Motor neuron (in vitro differentiated cells): ENCODE measurements around the gene PLCH2. TPM values are rescaled to one million over a fixed set of nuclear protein-coding genes. Genes with fewer than 3 reads are reported as not detected.
"Not testable (repeated sequence)": the region's sequence is repeated elsewhere in the genome, so short reads cannot be mapped to it uniquely, and the experiment has no call there.

ENCODE experiments used
- ATAC-seq, 8 experiments: fragments of 200-7000 bp; cut with Tn5 transposase; replicated peaks in 6 of 8; 2 replicates each; pipeline ENCODE4 v1.8.0; 2021; ENCODE audit warnings: mild to moderate bottlenecking in 8 of 8, moderate library complexity in 8 of 8
- H3K27ac ChIP-seq, 2 donors: fragments of 250-450 bp; sonication (Bioruptor Pico); 2 replicates each; pipeline ENCODE4 v1.9.0; 2021; ENCODE audit warnings: antibody characterized with exemption in 2 of 2, mild to moderate bottlenecking in 2 of 2, moderate library complexity in 1 of 2
- H3K4me1 ChIP-seq, 2 donors: fragments of 250-450 bp; sonication (Bioruptor Pico); replicated peaks in 1 of 2; 2 replicates each; pipeline ENCODE4 v1.6.1; 2021; ENCODE audit warnings: antibody characterized with exemption in 2 of 2, mild to moderate bottlenecking in 2 of 2, moderate library complexity in 1 of 2
- H3K4me3 ChIP-seq, 5 donors: fragments of 250-450 bp; sonication (Bioruptor Pico); 2 replicates each; pipeline ENCODE4 v1.9.0; 2021; ENCODE audit warnings: antibody characterized with exemption in 5 of 5, mild to moderate bottlenecking in 5 of 5, moderate library complexity in 4 of 5
- WGBS, 10 experiments: fragments of 450-650 bp; shearing (Covaris generic); methylation state at CpG; one replicate each; pipeline ENCODE4 v1.0.0; 2022; 5-methylcytosine and 5-hydroxymethylcytosine counted together
- in situ Hi-C, 9 experiments: fragments of 400-800 bp; cut with MboI; loops; one replicate each; pipeline ENCODE4 v1.15.0; 2021; ENCODE audit warnings: low sequenced_read_pairs in 9 of 9, low pct_unique_long_range_greater_than_20kb in 2 of 9; ENCODE audit not compliant: unreplicated experiment in 9 of 9
- total RNA-seq, 8 experiments: library from RNA; unstranded; fragments of 300-600 nt; gene quantifications; 2 replicates each; pipeline versions ENCODE4 v1.2.3 to v1.2.4, GENCODE V29; 2022

Gene PLCH2
- total RNA-seq, 8 experiments from 2014 or later: 0.51 to 7.4 (median 4.9) TPM

- Histone ChIP-seq H3K4me3 (no peak overlapping the region), H3K27ac (peak overlapping the region; percentile 20 to 53), H3K4me1 (peaks cover 54 to 65% of the 10 kb centered on the region in 2 donors)
- in situ Hi-C loops: no loop called here
- 0 to 86% (median 55%) methylated on average over 1 to 14 of the region's 21 CpGs; no CpG with 5 or more reads in 5 of the 10 experiments for WGBS, 10 experiments
- ATAC-seq: peak; percentile 16 to 67 (median 62)
Measured at GRCh38 chr1:2452201-2452931, 23.7 kb upstream of the PLCH2 start.

DNA sequence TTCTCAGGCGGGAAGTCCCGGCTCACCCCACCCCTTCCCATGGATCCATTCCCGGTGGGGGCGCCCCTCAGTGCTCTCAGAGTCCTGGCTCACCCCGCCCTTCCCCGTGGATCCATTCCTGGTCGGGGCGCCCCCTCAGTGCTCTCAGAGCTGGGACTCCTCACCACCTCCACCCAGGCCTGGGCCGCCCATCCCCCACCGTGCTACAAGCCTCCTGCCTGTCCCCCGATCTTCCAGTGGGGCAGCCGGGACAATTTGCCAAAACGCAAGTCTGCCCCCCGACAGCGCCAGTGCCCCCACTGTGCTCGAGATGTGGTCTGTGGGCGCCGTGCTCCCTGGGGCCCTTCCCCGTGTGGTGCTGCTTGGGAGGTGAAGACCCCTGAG is 23.2 kb upstream of the PLCH2 start:
- Histone ChIP-seq H3K4me1 (peaks cover 49 to 59% of the 10 kb centered on the region in 2 donors), H3K27ac (peak overlapping the region in 1 of 2 donors; percentile 53), H3K4me3 (no peak overlapping the region)
- no peak for ATAC-seq
- in situ Hi-C loops: no loop called here
- 80 to 94% (median 86%) methylated on average over 2 to 4 of the region's 19 CpGs; no CpG with 5 or more reads in 7 of the 10 experiments for WGBS, 10 experiments

DNA sequence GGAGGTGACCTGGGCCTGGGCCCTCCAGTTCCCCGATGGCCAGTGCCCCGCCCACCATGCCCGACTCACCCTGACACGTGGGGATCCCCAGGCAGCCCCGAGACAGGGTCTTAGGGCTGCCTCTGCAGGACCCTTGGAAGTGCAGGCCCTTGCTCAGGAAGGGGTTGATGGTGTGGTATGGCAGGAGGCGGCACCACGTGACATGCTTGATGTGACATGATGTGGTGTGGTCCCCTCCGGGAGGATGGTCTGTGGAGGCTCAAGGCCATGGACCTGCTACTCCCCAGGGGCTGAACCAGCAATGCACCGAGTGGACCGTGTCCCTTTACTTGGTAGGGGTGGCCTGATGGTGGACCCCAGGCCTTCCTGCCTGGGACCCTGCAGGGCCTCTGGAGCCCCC is 21.9 kb upstream of the PLCH2 start:
- 60 to 92% (median 81%) methylated on average over 1 to 5 of the region's 10 CpGs; no CpG with 5 or more reads in 7 of the 10 experiments for WGBS, 10 experiments
- Histone ChIP-seq H3K4me3 (no peak overlapping the region), H3K27ac (no peak overlapping the region), H3K4me1 (peaks cover 44 to 55% of the 10 kb centered on the region in 2 donors)
- in situ Hi-C loops: no loop called here
- ATAC-seq: no peak

DNA sequence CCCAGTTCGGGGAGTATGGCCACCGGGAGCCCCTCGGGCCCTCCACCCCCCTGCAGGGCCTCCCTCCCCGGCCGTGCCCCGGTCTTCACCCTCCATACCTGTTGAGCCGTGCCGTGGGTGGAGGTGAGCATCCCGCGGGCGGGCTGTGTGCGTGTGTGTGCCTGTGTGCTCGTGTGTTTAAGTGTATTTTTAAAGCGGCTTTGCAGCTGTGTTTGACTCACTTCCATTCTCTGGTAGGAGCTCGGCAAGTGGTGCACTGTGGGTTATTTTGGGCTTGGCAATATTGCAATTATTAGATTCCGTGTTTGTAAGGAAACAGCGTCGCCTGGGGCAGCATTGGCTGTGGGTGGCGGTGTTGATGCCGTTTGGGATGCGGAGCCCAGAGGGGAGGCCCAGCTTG is 20.3 kb upstream of the PLCH2 start:
- H3K27ac ChIP-seq: no peak overlapping the region
- peaks cover 35 to 56% of the 10 kb centered on the region in 2 donors for H3K4me1 ChIP-seq
- no peak for ATAC-seq
- no peak overlapping the region for H3K4me3 ChIP-seq
- WGBS, 10 experiments: 77 to 78% methylated on average over 3 to 5 of the region's 21 CpGs; no CpG with 5 or more reads in 8 of the 10 experiments
- in situ Hi-C loops: no loop called here

DNA sequence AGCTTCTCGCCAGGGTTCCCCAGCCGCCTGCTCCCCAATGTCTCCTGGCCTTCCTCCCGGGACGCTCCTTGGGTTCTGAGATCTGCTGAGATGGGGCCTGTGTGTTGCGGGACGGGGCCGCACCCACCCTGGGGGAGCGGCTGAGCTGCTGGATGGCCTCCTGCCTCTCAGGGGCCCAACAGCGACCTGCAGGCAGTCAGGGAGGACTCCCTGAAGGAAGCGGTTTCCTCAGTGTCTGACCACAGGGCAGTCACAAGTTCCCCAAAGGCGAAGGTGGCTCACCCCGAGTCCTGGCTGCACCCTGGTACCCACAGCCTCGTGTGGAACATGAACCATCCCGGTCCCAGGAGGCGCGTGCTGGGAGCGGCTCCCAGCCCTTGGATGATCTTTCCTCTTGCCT is 18.6 kb upstream of the PLCH2 start:
- Histone ChIP-seq H3K4me3 (no peak overlapping the region), H3K27ac (no peak overlapping the region), H3K4me1 (peaks cover 24 to 52% of the 10 kb centered on the region in 2 donors)
- in situ Hi-C loops: no loop called here
- ATAC-seq: no peak
- 56 to 94% (median 82%) methylated on average over 3 to 8 of the region's 17 CpGs; no CpG with 5 or more reads in 5 of the 10 experiments for WGBS, 10 experiments

GRCh38 chr1:2458687-2459086 is 17.4 kb upstream of the PLCH2 start:
- H3K4me3 ChIP-seq: no peak overlapping the region
- H3K27ac ChIP-seq: no peak overlapping the region
- WGBS, 10 experiments: 33 to 100% (median 80%) methylated on average over 1 to 8 of the region's 18 CpGs; no CpG with 5 or more reads in 4 of the 10 experiments
- ATAC-seq: no peak
- H3K4me1 ChIP-seq: peaks cover 26 to 52% of the 10 kb centered on the region in 2 donors
- in situ Hi-C loops: no loop called here

DNA sequence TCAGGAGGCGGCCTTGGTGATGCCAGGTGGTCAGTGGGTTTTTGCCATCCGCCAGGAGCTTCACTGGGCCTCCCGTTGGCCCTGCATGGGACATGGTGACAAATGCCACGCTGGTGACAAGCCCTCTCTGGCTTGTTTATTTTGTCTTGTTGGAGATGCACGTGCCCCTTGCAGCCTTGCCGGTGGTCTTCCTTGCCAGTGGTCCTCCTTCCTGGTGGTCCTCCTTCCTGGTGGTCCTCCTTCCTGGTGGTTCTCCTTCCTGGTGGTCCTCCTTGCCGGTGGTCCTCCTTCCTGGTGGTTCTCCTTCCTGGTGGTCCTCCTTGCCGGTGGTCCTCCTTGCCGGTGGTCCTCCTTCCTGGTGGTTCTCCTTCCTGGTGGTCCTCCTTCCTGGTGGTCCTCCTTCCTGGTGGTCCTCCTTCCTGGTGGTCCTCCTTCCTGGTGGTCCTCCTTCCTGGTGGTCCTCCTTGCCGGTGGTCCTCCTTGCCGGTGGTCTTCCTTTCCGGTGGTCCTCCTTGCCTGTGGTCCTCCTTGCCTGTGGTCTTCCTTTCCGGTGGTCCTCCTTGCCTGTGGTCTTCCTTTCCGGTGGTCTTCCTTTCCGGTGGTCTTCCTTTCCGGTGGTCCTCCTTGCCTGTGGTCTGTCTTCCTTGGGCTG is 16.9 kb upstream of the PLCH2 start:
- H3K4me3 ChIP-seq, H3K27ac ChIP-seq, ATAC-seq, in situ Hi-C loops: not testable (repeated sequence)
- WGBS, 10 experiments: 58 to 100% (median 83%) methylated on average over 1 to 7 of the region's 16 CpGs; no CpG with 5 or more reads in 3 of the 10 experiments
- H3K4me1 ChIP-seq: peaks cover 31 to 54% of the 10 kb centered on the region in 2 donors

- H3K4me3 ChIP-seq: no peak overlapping the region
- ATAC-seq: peak in 7 of 8 experiments; percentile 3 to 81 (median 64)
- peaks cover 30 to 57% of the 10 kb centered on the region in 2 donors for H3K4me1 ChIP-seq
- 8 to 100% (median 72%) methylated on average over 1 to 10 of the region's 23 CpGs; no CpG with 5 or more reads in 3 of the 10 experiments for WGBS, 10 experiments
- H3K27ac ChIP-seq: no peak overlapping the region
- in situ Hi-C loops: no loop called here
Measured at GRCh38 chr1:2459757-2460156, 16.3 kb upstream of the PLCH2 start.

DNA sequence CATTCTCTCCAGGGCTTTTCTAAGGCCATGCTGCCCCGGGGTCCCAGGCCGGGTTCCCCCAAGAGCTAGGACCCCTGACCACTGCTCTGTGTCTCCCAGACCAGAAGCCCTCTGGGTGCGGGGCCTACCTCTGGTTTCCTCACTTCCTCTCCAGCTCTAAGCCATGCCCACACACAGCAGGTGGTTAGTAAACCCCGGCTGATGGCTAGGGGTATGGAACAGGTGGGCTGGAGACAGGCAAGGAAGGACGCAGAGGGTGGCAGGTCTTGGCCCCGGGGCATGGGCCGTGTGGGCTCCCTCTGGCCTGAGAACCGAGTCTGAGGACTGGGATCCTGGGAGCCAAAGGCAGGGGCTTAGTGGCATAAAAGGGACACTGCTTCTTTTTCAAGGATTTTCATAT is 15.9 kb upstream of the PLCH2 start:
- in situ Hi-C loops: no loop called here
- WGBS, 10 experiments: 17 to 73% (median 60%) methylated on average over 1 to 4 of the region's 8 CpGs; no CpG with 5 or more reads in 4 of the 10 experiments
- H3K4me1 ChIP-seq: peaks cover 33 to 57% of the 10 kb centered on the region in 2 donors
- H3K4me3 ChIP-seq: no peak overlapping the region
- H3K27ac ChIP-seq: no peak overlapping the region
- ATAC-seq: peak in 1 of 8 experiments; percentile 0

DNA sequence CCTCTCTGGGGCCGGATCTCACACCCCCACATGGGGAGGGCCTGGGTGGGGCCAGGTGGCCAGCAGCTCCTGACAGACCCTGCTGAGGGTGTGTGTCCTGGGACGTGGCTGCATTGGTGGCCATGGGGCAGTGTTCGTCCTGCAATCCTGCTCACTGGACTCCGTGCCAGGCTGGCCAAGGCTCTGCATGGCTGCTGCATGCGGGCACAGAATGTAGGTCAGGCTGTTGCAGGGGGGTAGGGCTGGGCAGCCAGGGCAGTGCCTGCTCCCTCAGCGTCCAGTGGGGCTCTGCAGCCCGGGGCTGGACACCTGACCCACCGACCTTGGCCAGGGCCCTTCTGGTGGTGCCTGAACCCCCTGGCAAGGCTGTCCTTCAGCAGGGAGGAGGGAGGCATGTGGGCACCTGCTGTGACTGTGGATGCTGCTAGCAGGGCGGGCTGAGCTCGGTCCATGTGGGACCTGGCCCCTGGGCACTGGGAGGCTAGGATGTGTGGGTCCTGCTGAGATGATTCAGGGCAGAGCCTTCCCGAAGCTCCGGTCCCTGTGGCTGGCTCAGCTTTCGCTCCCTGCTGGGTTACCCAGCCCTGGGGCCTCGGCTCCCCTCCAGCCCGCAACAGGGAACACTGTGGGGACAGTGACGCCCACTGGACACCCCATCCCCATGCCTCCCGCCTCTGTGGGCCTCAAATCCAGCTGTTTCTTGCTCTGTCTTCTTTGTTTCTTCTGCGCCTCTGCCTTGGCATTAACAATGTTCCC is 14.9 kb upstream of the PLCH2 start:
- WGBS, 10 experiments: 40 to 78% (median 72%) methylated on average over 1 to 7 of the region's 18 CpGs; no CpG with 5 or more reads in 6 of the 10 experiments
- H3K4me1 ChIP-seq: peaks cover 36 to 58% of the 10 kb centered on the region in 2 donors
- no peak overlapping the region for H3K4me3 ChIP-seq
- no peak overlapping the region for H3K27ac ChIP-seq
- no peak for ATAC-seq
- in situ Hi-C loops: no loop called here

- in situ Hi-C loops: no loop called here
- WGBS, 10 experiments: 0 to 74% (median 16%) methylated on average over 2 to 9 of the region's 15 CpGs; no CpG with 5 or more reads in 3 of the 10 experiments
- no peak for ATAC-seq
- Histone ChIP-seq H3K27ac (peak overlapping the region in 1 of 2 donors; percentile 10), H3K4me3 (no peak overlapping the region), H3K4me1 (peaks cover 50 to 69% of the 10 kb centered on the region in 2 donors)
Measured at GRCh38 chr1:2462819-2463218, 13.3 kb upstream of the PLCH2 start.

- Histone ChIP-seq H3K4me3 (no peak overlapping the region), H3K4me1 (peaks cover 55 to 75% of the 10 kb centered on the region in 2 donors), H3K27ac (peak overlapping the region in 1 of 2 donors; percentile 58)
- peak in 6 of 8 experiments; percentile 64 to 83 (median 78) for ATAC-seq
- in situ Hi-C loops: no loop called here
- 0 to 17% (median 9%) methylated on average over 3 to 15 of the region's 17 CpGs; no CpG with 5 or more reads in 7 of the 10 experiments for WGBS, 10 experiments
Measured at GRCh38 chr1:2463396-2463795, 12.7 kb upstream of the PLCH2 start.
